ENCODE results near the gene MRPS14. TPM values are rescaled to one million over a fixed set of nuclear protein-coding genes. Genes with fewer than 3 reads are reported as not detected.

The MRPS14 gene
- total RNA-seq, 1 donor from 2014 or later, result 36.9 TPM

- Mint-ChIP-seq H3K27ac (peak overlapping the region; percentile 56), H3K27me3 (no peaks in the 10 kb centered on the region), H3K9me3 (no peaks in the 10 kb centered on the region), H3K4me1 (peaks cover 66% of the 10 kb centered on the region), H3K4me3 (peak overlapping the region; percentile 51), H3K36me3 (ENCODE audit: low read depth) (peaks cover 12% of the 10 kb centered on the region)
- ATAC-seq (ENCODE audit: low read depth) (no peak), DNase-seq (no peak)
- ChIA-PET CTCF (interaction anchor here (0.6 to 0.9 kb wide), 3 partner anchors 12 to 33 kb away, joined by 3 read pairs; no protein-coding TSS in a partner anchor), POLR2A (interaction anchor here (0.5 to 3.5 kb wide), 3 partner anchors 12 to 59 kb away, joined by 3 to 24 read pairs (median 5); partner anchors contain the start of gene CACYBP)
- no peak for TF ChIP-seq CTCF (IDR thresholded peaks at IDR 0.05)
- intact Hi-C loops (cut with micrococcal nuclease), result no loop called here
Measured at GRCh38 chr1:174966008-174966572, 57.1 kb downstream of the MRPS14 start.

DNA sequence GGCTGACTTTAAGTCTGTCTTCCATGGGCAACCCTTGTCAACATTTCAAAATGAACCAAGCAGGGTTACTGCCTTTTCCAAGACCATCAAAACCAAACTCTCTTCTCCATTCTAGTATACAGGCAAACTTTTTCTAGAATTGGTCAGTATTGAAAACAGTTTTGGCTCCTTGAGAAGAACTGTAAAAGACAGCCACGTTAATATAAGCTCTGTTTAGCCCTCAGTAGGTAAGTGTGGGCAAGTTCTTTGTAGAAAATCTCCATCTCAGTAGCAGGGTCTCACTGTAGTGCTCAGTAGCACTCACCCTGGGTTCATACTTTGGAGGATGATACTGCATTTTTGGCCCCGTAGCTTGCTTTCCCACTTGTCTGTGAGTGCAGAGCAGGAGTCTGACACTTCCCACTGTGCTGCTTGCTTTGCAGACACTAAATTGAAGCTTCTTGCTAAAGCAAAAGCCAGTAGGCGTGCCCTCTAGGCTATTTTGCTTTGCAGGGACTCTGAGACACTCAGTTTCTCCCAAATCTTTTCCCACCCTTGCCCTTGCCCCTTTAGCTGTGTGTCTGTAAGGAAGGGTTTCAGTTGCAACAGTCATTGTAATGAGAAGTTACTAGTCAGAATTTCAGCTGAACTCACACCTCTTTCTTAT is 57.7 kb downstream of the MRPS14 start:
- peak overlapping the region; percentile 69 for H3K4me3 Mint-ChIP-seq
- DNase-seq (no peak), ATAC-seq (ENCODE audit: low read depth) (no peak)
- CTCF ChIA-PET, result interaction anchor here (0.6 to 0.9 kb wide), 3 partner anchors 12 to 33 kb away, joined by 3 read pairs; no protein-coding TSS in a partner anchor
- H3K9me3 Mint-ChIP-seq, result no peaks in the 10 kb centered on the region
- TF ChIP-seq CTCF (IDR thresholded peaks at IDR 0.05), result no peak
- H3K4me1 Mint-ChIP-seq, result peaks cover 66% of the 10 kb centered on the region
- H3K36me3 Mint-ChIP-seq (ENCODE audit: low read depth), result peaks cover 12% of the 10 kb centered on the region
- peak overlapping the region; percentile 67 for H3K27ac Mint-ChIP-seq
- intact Hi-C loops (cut with micrococcal nuclease), result no loop called here
- no peaks in the 10 kb centered on the region for H3K27me3 Mint-ChIP-seq
- POLR2A ChIA-PET, result interaction anchor here (0.5 to 3.5 kb wide), 3 partner anchors 12 to 59 kb away, joined by 3 to 24 read pairs (median 5); partner anchors contain the start of gene CACYBP

DNA sequence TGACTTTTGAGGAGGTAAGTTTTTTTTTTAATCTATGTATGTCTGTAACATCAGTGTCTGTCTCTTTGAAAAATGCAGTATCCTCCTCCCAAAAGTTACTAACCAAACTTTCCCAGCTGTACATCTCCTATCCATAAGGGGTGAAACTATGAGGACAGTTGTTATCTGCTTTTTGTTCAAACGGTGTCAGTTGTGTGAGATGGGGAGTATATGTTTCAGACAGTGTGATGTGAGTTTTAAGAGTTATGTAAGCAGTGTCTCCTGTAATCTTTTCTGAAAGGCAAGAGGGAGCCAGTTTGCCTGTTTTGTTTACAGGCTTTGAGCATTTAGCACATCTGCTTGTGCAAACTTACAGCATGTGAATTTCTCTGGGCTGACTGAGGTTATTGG is 58.3 kb downstream of the MRPS14 start:
- Mint-ChIP-seq H3K36me3 (ENCODE audit: low read depth) (peaks cover 9% of the 10 kb centered on the region), H3K9me3 (no peaks in the 10 kb centered on the region), H3K4me3 (peak overlapping the region; percentile 69), H3K4me1 (peaks cover 65% of the 10 kb centered on the region), H3K27me3 (no peaks in the 10 kb centered on the region), H3K27ac (peak overlapping the region; percentile 67)
- DNase-seq, result no peak
- POLR2A ChIA-PET, result interaction anchor here (1.2 to 3.5 kb wide), 2 partner anchors 11 to 34 kb away, joined by 5 to 24 read pairs; partner anchors contain the start of gene CACYBP
- TF ChIP-seq CTCF (IDR thresholded peaks at IDR 0.05), result no peak
- no peak for ATAC-seq (ENCODE audit: low read depth)
- intact Hi-C loops (cut with micrococcal nuclease), result loop anchor here (1.0 kb wide), 1 partner anchor 12 kb away; no protein-coding TSS in a partner anchor
- CTCF ChIA-PET, result interaction anchor here (1.1 kb wide), 1 partner anchor 18 kb away, joined by 4 read pairs; no protein-coding TSS in a partner anchor

GRCh38 chr1:174964261-174964971 is 58.8 kb downstream of the MRPS14 start:
- Mint-ChIP-seq H3K9me3 (no peaks in the 10 kb centered on the region), H3K4me3 (peak overlapping the region; percentile 69), H3K4me1 (peaks cover 60% of the 10 kb centered on the region), H3K27ac (peak overlapping the region; percentile 67), H3K36me3 (ENCODE audit: low read depth) (peaks cover 4% of the 10 kb centered on the region), H3K27me3 (no peaks in the 10 kb centered on the region)
- no peak for TF ChIP-seq CTCF (IDR thresholded peaks at IDR 0.05)
- DNase-seq (no peak), ATAC-seq (ENCODE audit: low read depth) (peak; percentile 65)
- ChIA-PET CTCF (interaction anchor here (1.1 kb wide), 1 partner anchor 19 kb away, joined by 4 read pairs; no protein-coding TSS in a partner anchor), POLR2A (interaction anchor here (0.6 to 3.5 kb wide), 4 partner anchors 10 to 1066 kb away, joined by 3 to 24 read pairs (median 5); partner anchors contain the start of gene CACYBP)
- intact Hi-C loops (cut with micrococcal nuclease), result loop anchor here (1.0 kb wide), 1 partner anchor 11 kb away; no protein-coding TSS in a partner anchor

Data from activated B cell treated with CpG ODN at 0.5 μM for 24 hours (primary cell).